Neural crest cell (in vitro differentiated cells): Measurements from ENCODE around the gene PLAAT2. TPM values are rescaled to one million over a fixed set of nuclear protein-coding genes. Genes with fewer than 3 reads are reported as not detected.
"Not testable (repeated sequence)": the region's sequence is repeated elsewhere in the genome, so short reads cannot be mapped to it uniquely, and the experiment has no call there.

Experiments
- DNase-seq: peaks from one replicate; pipeline ENCODE4 v3.0.0; 2021; ENCODE audit warnings: low read depth, mixed read lengths, low spot score
- H3K27ac Mint-ChIP-seq: one replicate; pipeline ENCODE4 v1.8.0; 2021; ENCODE audit warnings: mild to moderate bottlenecking, mixed read lengths; ENCODE audit not compliant: unreplicated experiment
- H3K27me3 Mint-ChIP-seq: 2 replicates; pipeline ENCODE4 v1.8.0; 2021; ENCODE audit warnings: low read depth, mild to moderate bottlenecking, mixed read lengths
- H3K36me3 Mint-ChIP-seq: 2 replicates; pipeline ENCODE4 v1.8.0; 2021; ENCODE audit warnings: low read depth, mild to moderate bottlenecking, mixed read lengths
- H3K4me1 Mint-ChIP-seq: 2 replicates; pipeline ENCODE4 v1.8.0; 2021; ENCODE audit warnings: mixed read lengths
- H3K4me3 Mint-ChIP-seq: one replicate; pipeline ENCODE4 v1.8.0; 2021; ENCODE audit warnings: mild to moderate bottlenecking, mixed read lengths
- H3K9me3 Mint-ChIP-seq: 2 replicates; pipeline ENCODE4 v1.8.0; 2021; ENCODE audit warnings: mixed read lengths
- CTCF ChIP-seq: fragments of 200-600 bp; sonication (generic); conservative IDR thresholded peaks from 2 replicates; pipeline ENCODE4 v1.5.0; 2021; ENCODE audit warnings: antibody characterized with exemption, mild to moderate bottlenecking
- total RNA-seq: library from RNA; stranded (reverse); gene quantifications from 2 replicates; pipeline ENCODE4 v1.2.1, GENCODE V29; 2021

Gene PLAAT2
- total RNA-seq, 1 donor from 2014 or later = not detected

- peaks cover 18% of the 10 kb centered on the region for H3K4me1 Mint-ChIP-seq
- DNase-seq = no peak
- H3K4me3 Mint-ChIP-seq = no peak overlapping the region
- no peak overlapping the region for H3K27ac Mint-ChIP-seq
- H3K9me3 Mint-ChIP-seq = peaks cover 10% of the 10 kb centered on the region
- TF ChIP-seq CTCF = no peak
- peaks cover 15% of the 10 kb centered on the region for H3K36me3 Mint-ChIP-seq
- no peaks in the 10 kb centered on the region for H3K27me3 Mint-ChIP-seq
Measured at GRCh38 chr11:63586451-63587166, 23.4 kb upstream of the PLAAT2 start.

GRCh38 chr11:63583357-63583677, 20.1 kb upstream of the PLAAT2 start:
- peaks cover 18% of the 10 kb centered on the region for H3K4me1 Mint-ChIP-seq
- no peaks in the 10 kb centered on the region for H3K27me3 Mint-ChIP-seq
- H3K27ac Mint-ChIP-seq = peak overlapping the region; percentile 93
- peaks cover 18% of the 10 kb centered on the region for H3K9me3 Mint-ChIP-seq
- no peak overlapping the region for H3K4me3 Mint-ChIP-seq
- no peak for DNase-seq
- peaks cover 27% of the 10 kb centered on the region for H3K36me3 Mint-ChIP-seq
- TF ChIP-seq CTCF = no peak

- H3K9me3 Mint-ChIP-seq = peaks cover 18% of the 10 kb centered on the region
- H3K27ac Mint-ChIP-seq, H3K4me3 Mint-ChIP-seq, DNase-seq, H3K27me3 Mint-ChIP-seq: not testable (repeated sequence)
- H3K36me3 Mint-ChIP-seq = peaks cover 27% of the 10 kb centered on the region
- peaks cover 18% of the 10 kb centered on the region for H3K4me1 Mint-ChIP-seq
Measured at GRCh38 chr11:63581224-63581623, 18.0 kb upstream of the PLAAT2 start.

- H3K27ac Mint-ChIP-seq, H3K4me3 Mint-ChIP-seq, H3K27me3 Mint-ChIP-seq, DNase-seq: not testable (repeated sequence)
- peaks cover 35% of the 10 kb centered on the region for H3K4me1 Mint-ChIP-seq
- peaks cover 27% of the 10 kb centered on the region for H3K36me3 Mint-ChIP-seq
- H3K9me3 Mint-ChIP-seq = peaks cover 18% of the 10 kb centered on the region
Measured at GRCh38 chr11:63578882-63579281, 15.7 kb upstream of the PLAAT2 start.

- DNase-seq = no peak
- Mint-ChIP-seq H3K36me3 (peaks cover 3% of the 10 kb centered on the region), H3K4me1 (peaks cover 18% of the 10 kb centered on the region), H3K27ac (peak overlapping the region; percentile 83), H3K4me3 (peak overlapping the region; percentile 4), H3K9me3 (no peaks in the 10 kb centered on the region), H3K27me3 (no peaks in the 10 kb centered on the region)
- no peak for TF ChIP-seq CTCF
Measured at GRCh38 chr11:63574856-63575602, 11.8 kb upstream of the PLAAT2 start.

- TF ChIP-seq CTCF = no peak
- Mint-ChIP-seq H3K4me1 (peaks cover 18% of the 10 kb centered on the region), H3K36me3 (peaks cover 3% of the 10 kb centered on the region), H3K4me3 (peak overlapping the region; percentile 4), H3K9me3 (no peaks in the 10 kb centered on the region), H3K27me3 (no peaks in the 10 kb centered on the region), H3K27ac (peak overlapping the region; percentile 83)
- no peak for DNase-seq
Measured at GRCh38 chr11:63573881-63574855, 11.0 kb upstream of the PLAAT2 start.
